ENCODE data around the gene HSD17B2.
"Not testable (repeated sequence)": the region's sequence is repeated elsewhere in the genome, so short reads cannot be mapped to it uniquely, and the experiment has no call there.

Gene HSD17B2

GRCh38 chr16:82108774-82109173 is 73.7 kb downstream of the HSD17B2 start:
- Histone ChIP-seq H3K27me3 (replicated peaks; ENCODE audit: insufficient read depth, low read length) (no peaks in the 10 kb centered on the region), H3K9me2 (replicated peaks; ENCODE audit: insufficient read depth, low read length) (no peaks in the 10 kb centered on the region), H3K4me3 (ENCODE audit: low read length) (no peak overlapping the region), H3K27ac (ENCODE audit: low read length) (no peak overlapping the region), H2AFZ (ENCODE audit: low read length) (no peak overlapping the region), H4K20me1 (ENCODE audit: insufficient read depth, low read length) (no peaks in the 10 kb centered on the region), H3K9ac (ENCODE audit: low read length) (no peak overlapping the region), H3K9me3 (replicated peaks; ENCODE audit: insufficient read depth, low read length) (no peaks in the 10 kb centered on the region), H3K36me3 (replicated peaks; ENCODE audit: insufficient read depth, low read length) (no peaks in the 10 kb centered on the region), H3K4me1 (ENCODE audit: low read length) (peaks cover 15% of the 10 kb centered on the region), H3F3A (ENCODE audit: insufficient read depth, low read length) (0 out of 2 replicates have a peak, but pooled peaks cover 7% of the 10 kb centered on the region), H3K79me2 (ENCODE audit: low read length) (no peaks in the 10 kb centered on the region), H3K4me2 (ENCODE audit: low read depth, low read length) (no peak overlapping the region)
- DNase-seq, result no peak
- TF ChIP-seq EZH2phosphoT487 (IDR thresholded peaks at IDR 0.05; ENCODE audit: low read length) (no peak), EZH2 (optimal IDR thresholded peaks at IDR 0.05; ENCODE audit: low read depth, low read length) (no peak), CTCF (IDR thresholded peaks at IDR 0.05; ENCODE audit: low read length) (no peak)

GRCh38 chr16:82109266-82109665 is 74.2 kb downstream of the HSD17B2 start:
- H3K4me3 ChIP-seq (ENCODE audit: low read length); H3K9me3 ChIP-seq (replicated peaks; ENCODE audit: insufficient read depth, low read length); H3K27me3 ChIP-seq (replicated peaks; ENCODE audit: insufficient read depth, low read length); H3K9ac ChIP-seq (ENCODE audit: low read length); H3K79me2 ChIP-seq (ENCODE audit: low read length); H3K36me3 ChIP-seq (replicated peaks; ENCODE audit: insufficient read depth, low read length); DNase-seq; H3K9me2 ChIP-seq (replicated peaks; ENCODE audit: insufficient read depth, low read length); H2AFZ ChIP-seq (ENCODE audit: low read length); H4K20me1 ChIP-seq (ENCODE audit: insufficient read depth, low read length); H3F3A ChIP-seq (ENCODE audit: insufficient read depth, low read length); H3K4me2 ChIP-seq (ENCODE audit: low read depth, low read length); H3K27ac ChIP-seq (ENCODE audit: low read length): not testable (repeated sequence)
- peaks cover 15% of the 10 kb centered on the region for H3K4me1 ChIP-seq (ENCODE audit: low read length)

GRCh38 chr16:82111944-82112343 is 76.9 kb downstream of the HSD17B2 start:
- Histone ChIP-seq H3K4me1 (ENCODE audit: low read length) (peaks cover 15% of the 10 kb centered on the region), H3K4me2 (ENCODE audit: low read depth, low read length) (no peak overlapping the region), H4K20me1 (ENCODE audit: insufficient read depth, low read length) (no peaks in the 10 kb centered on the region), H3K9me2 (replicated peaks; ENCODE audit: insufficient read depth, low read length) (no peaks in the 10 kb centered on the region), H3K36me3 (replicated peaks; ENCODE audit: insufficient read depth, low read length) (no peaks in the 10 kb centered on the region), H3K4me3 (ENCODE audit: low read length) (no peak overlapping the region), H3F3A (ENCODE audit: insufficient read depth, low read length) (0 out of 2 replicates have a peak, but pooled peaks cover 7% of the 10 kb centered on the region), H3K9me3 (replicated peaks; ENCODE audit: insufficient read depth, low read length) (no peaks in the 10 kb centered on the region), H3K9ac (ENCODE audit: low read length) (no peak overlapping the region), H3K79me2 (ENCODE audit: low read length) (no peaks in the 10 kb centered on the region), H2AFZ (ENCODE audit: low read length) (no peak overlapping the region), H3K27me3 (replicated peaks; ENCODE audit: insufficient read depth, low read length) (no peaks in the 10 kb centered on the region), H3K27ac (ENCODE audit: low read length) (peak overlapping the region; percentile 61; the same call in 1 of the 2 replicates)
- DNase-seq, result peak; percentile 75
- TF ChIP-seq EZH2phosphoT487 (IDR thresholded peaks at IDR 0.05; ENCODE audit: low read length) (no peak), EZH2 (optimal IDR thresholded peaks at IDR 0.05; ENCODE audit: low read depth, low read length) (no peak), CTCF (IDR thresholded peaks at IDR 0.05; ENCODE audit: low read length) (no peak)

DNA sequence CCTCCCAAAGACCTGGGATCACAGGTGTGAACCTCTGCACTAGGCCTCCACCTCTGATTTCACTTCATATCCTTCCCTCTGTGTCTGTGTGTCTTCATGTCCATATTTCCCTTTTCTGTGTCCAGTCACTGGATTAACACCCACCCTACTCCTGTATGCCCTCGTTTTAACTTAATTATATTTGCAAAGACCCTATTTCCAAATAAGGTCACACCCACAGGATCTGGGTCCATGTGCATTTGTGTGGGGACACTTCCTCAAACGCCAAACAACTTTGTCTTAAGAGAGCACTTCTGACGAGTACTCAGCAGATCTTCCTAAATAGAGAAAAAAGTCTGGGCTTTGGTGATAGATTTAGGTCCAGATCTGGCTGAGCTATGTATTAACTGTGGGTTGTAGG is 78.7 kb downstream of the HSD17B2 start:
- Histone ChIP-seq H3K4me2 (ENCODE audit: low read depth, low read length) (no peak overlapping the region), H4K20me1 (ENCODE audit: insufficient read depth, low read length) (no peaks in the 10 kb centered on the region), H3K27ac (ENCODE audit: low read length) (no peak overlapping the region), H3K4me1 (ENCODE audit: low read length) (peaks cover 15% of the 10 kb centered on the region), H3K36me3 (replicated peaks; ENCODE audit: insufficient read depth, low read length) (no peaks in the 10 kb centered on the region), H3K9me3 (replicated peaks; ENCODE audit: insufficient read depth, low read length) (no peaks in the 10 kb centered on the region), H3K9me2 (replicated peaks; ENCODE audit: insufficient read depth, low read length) (no peaks in the 10 kb centered on the region), H3K27me3 (replicated peaks; ENCODE audit: insufficient read depth, low read length) (no peaks in the 10 kb centered on the region), H3F3A (ENCODE audit: insufficient read depth, low read length) (0 out of 2 replicates have a peak, but pooled peaks cover 7% of the 10 kb centered on the region), H3K4me3 (ENCODE audit: low read length) (no peak overlapping the region), H3K79me2 (ENCODE audit: low read length) (no peaks in the 10 kb centered on the region), H3K9ac (ENCODE audit: low read length) (no peak overlapping the region), H2AFZ (ENCODE audit: low read length) (no peak overlapping the region)
- no peak for DNase-seq
- TF ChIP-seq EZH2 (optimal IDR thresholded peaks at IDR 0.05; ENCODE audit: low read depth, low read length), result no peak
- no peak for TF ChIP-seq EZH2phosphoT487 (IDR thresholded peaks at IDR 0.05; ENCODE audit: low read length)
- no peak for TF ChIP-seq CTCF (IDR thresholded peaks at IDR 0.05; ENCODE audit: low read length)

Measured in MM.1S (cell line).